Fibroblast of lung (primary cell): ENCODE results near the gene RET. TPM values are rescaled to one million over a fixed set of nuclear protein-coding genes. Genes with fewer than 3 reads are reported as not detected.
A peak's percentile ranks its signal among the peaks of the same experiment; 100 is the strongest.

ENCODE experiments used
- DNase-seq, 2 donors: peaks; one replicate each; pipeline versions ENCODE4 v3.0.0 to v3.0.0-alpha.2; 2010; ENCODE audit warnings: low read depth in 2 of 2
- H2AFZ ChIP-seq: 2 replicates; pipeline ENCODE4 v1.5.1; 2012; ENCODE audit warnings: low read length, control low read depth, inconsistent platforms
- H3K27ac ChIP-seq: 2 replicates; pipeline ENCODE4 v1.5.1; 2011; ENCODE audit warnings: low read length, control low read depth; ENCODE audit not compliant: insufficient read depth
- H3K27me3 ChIP-seq: 2 replicates; pipeline ENCODE4 v1.5.1; 2011; ENCODE audit warnings: mild to moderate bottlenecking, low read length; ENCODE audit not compliant: control insufficient read depth, insufficient read depth
- H3K36me3 ChIP-seq: 2 replicates; pipeline ENCODE4 v1.5.1; 2011; ENCODE audit warnings: low read length; ENCODE audit not compliant: control insufficient read depth, insufficient read depth
- H3K4me1 ChIP-seq: 2 replicates; pipeline ENCODE4 v1.5.1; 2011; ENCODE audit warnings: low read length; ENCODE audit not compliant: control insufficient read depth, insufficient read depth; ENCODE audit errors: extremely low read depth
- H3K4me2 ChIP-seq: 2 replicates; pipeline ENCODE4 v1.5.1; 2011; ENCODE audit warnings: low read length, control low read depth; ENCODE audit not compliant: insufficient read depth; ENCODE audit errors: extremely low read depth
- H3K4me3 ChIP-seq, 4 experiments: fragments of 200-600 bp in 1 of 4; sonication (generic) in 1 of 4; replicated peaks in 1 of 4; 2 replicates each; pipeline ENCODE4 v1.5.1; 2011 to 2016; ENCODE audit warnings: low read length in 4 of 4, low read depth in 3 of 4, mild to moderate bottlenecking in 3 of 4, control low read depth in 2 of 4, inconsistent platforms in 1 of 4, mixed read lengths in 1 of 4; ENCODE audit not compliant: insufficient read depth in 1 of 4; ENCODE audit errors: control extremely low read depth in 1 of 4
- H3K79me2 ChIP-seq: 2 replicates; pipeline ENCODE4 v1.5.1; 2012; ENCODE audit warnings: mild to moderate bottlenecking, low read length, inconsistent platforms; ENCODE audit not compliant: control insufficient read depth, insufficient read depth
- H3K9ac ChIP-seq: 2 replicates; pipeline ENCODE4 v1.5.1; 2011; ENCODE audit warnings: mild to moderate bottlenecking, low read length, control low read depth; ENCODE audit not compliant: insufficient read depth
- H3K9me3 ChIP-seq: 2 replicates; pipeline ENCODE4 v1.5.1; 2012; ENCODE audit warnings: low read depth, low read length; ENCODE audit not compliant: control insufficient read depth, insufficient read depth
- H4K20me1 ChIP-seq: 2 replicates; pipeline ENCODE4 v1.5.1; 2011; ENCODE audit warnings: low read length; ENCODE audit not compliant: control insufficient read depth, insufficient read depth; ENCODE audit errors: extremely low read depth
- EZH2 ChIP-seq: IDR thresholded peaks from 2 replicates; pipeline ENCODE4 v1.5.1; 2012; ENCODE audit warnings: low read length, control low read depth, mild to moderate bottlenecking; ENCODE audit errors: missing control alignments
- polyA minus RNA-seq: library from RNA; depleted of rRNA, polyadenylated mRNA; stranded (reverse); fragments of >200 nt; gene quantifications from 2 replicates; pipeline ENCODE4 v1.2.3, GENCODE V29; 2011; ENCODE audit warnings: low replicate concordance
- polyA plus RNA-seq, 2 donors: library from polyadenylated mRNA; depleted of rRNA in 1 of 2; stranded (reverse) in 1 of 2; unstranded in 1 of 2; fragments of >200 nt; gene quantifications; 2 replicates each; pipeline ENCODE4 v1.2.1, GENCODE V29; 2011 to 2012; ENCODE audit warnings: missing spikeins in 1 of 2
- total RNA-seq: library from RNA; depleted of rRNA; stranded (reverse); fragments of >200 nt; gene quantifications from 2 replicates; pipeline ENCODE4 v1.2.1, GENCODE V29; 2014
- TF ChIP-seq, protein P1 (sequence below), 2 donors: IDR thresholded peaks in 1 of 2; conservative IDR thresholded peaks in 1 of 2; 1 replicate in 1 of 2; 2 replicates in 1 of 2; pipeline ENCODE4 v1.5.1; 2011 to 2012; ENCODE audit warnings: low read length in 2 of 2, control low read depth in 1 of 2, inconsistent platforms in 1 of 2, low read depth in 1 of 2, mild to moderate bottlenecking in 1 of 2

Gene RET
- total RNA-seq (0.77 and 0.83 TPM in 2 replicates), polyA plus RNA-seq (0.08 and 0.28 TPM in 2 replicates), polyA minus RNA-seq (0.41 TPM in 1 of 2 replicates, not detected in the other)
- 0.26 and 0.35 TPM in 2 replicates for polyA plus RNA-seq (2012)

- H3K79me2 ChIP-seq = no peaks in the 10 kb centered on the region
- H3K27me3 ChIP-seq = peaks cover 6% of the 10 kb centered on the region
- no peaks in the 10 kb centered on the region for H3K9me3 ChIP-seq
- H3K4me1 ChIP-seq = no peaks in the 10 kb centered on the region
- no peak within 1 kb of the TSS for H2AFZ ChIP-seq
- no peak within 1 kb of the TSS for H3K9ac ChIP-seq
- no peaks in the 10 kb centered on the region for H4K20me1 ChIP-seq
- peak within 1 kb of the TSS; percentile 68 for H3K4me2 ChIP-seq
- no peak within 1 kb of the TSS for H3K27ac ChIP-seq
- DNase-seq = no peak
- no peaks in the 10 kb centered on the region for H3K36me3 ChIP-seq
- H3K4me3 ChIP-seq = peak within 1 kb of the TSS in 3 of 4 experiments; percentile 9 to 38 (median 35)
- no peak for TF ChIP-seq EZH2
- TF ChIP-seq, protein P1, sequence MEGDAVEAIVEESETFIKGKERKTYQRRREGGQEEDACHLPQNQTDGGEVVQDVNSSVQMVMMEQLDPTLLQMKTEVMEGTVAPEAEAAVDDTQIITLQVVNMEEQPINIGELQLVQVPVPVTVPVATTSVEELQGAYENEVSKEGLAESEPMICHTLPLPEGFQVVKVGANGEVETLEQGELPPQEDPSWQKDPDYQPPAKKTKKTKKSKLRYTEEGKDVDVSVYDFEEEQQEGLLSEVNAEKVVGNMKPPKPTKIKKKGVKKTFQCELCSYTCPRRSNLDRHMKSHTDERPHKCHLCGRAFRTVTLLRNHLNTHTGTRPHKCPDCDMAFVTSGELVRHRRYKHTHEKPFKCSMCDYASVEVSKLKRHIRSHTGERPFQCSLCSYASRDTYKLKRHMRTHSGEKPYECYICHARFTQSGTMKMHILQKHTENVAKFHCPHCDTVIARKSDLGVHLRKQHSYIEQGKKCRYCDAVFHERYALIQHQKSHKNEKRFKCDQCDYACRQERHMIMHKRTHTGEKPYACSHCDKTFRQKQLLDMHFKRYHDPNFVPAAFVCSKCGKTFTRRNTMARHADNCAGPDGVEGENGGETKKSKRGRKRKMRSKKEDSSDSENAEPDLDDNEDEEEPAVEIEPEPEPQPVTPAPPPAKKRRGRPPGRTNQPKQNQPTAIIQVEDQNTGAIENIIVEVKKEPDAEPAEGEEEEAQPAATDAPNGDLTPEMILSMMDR (conservative IDR thresholded peaks at IDR 0.05 in 1 of 2, IDR thresholded peaks at IDR 0.05 in 1 of 2; ENCODE audit: low read depth in 1 of 2, low read length in 2 of 2) = no peak
These were observed at the start of gene RET for GRCh38 chr10:43076876-43077420. TSS of gene RET (plus strand) at chr10:43077069. CDS start at chr10:43077259, 190 bp downstream.

GRCh38 chr10:43027331-43027955, 49.4 kb upstream of the RET start:
- Histone ChIP-seq H3K4me2 (no peak overlapping the region), H3K27ac (no peak overlapping the region), H3K9ac (no peak overlapping the region), H3K4me3 (no peak overlapping the region), H3K9me3 (no peaks in the 10 kb centered on the region), H3K27me3 (no peaks in the 10 kb centered on the region), H3K4me1 (no peaks in the 10 kb centered on the region), H3K36me3 (no peaks in the 10 kb centered on the region), H4K20me1 (no peaks in the 10 kb centered on the region), H2AFZ (no peak overlapping the region), H3K79me2 (no peaks in the 10 kb centered on the region)
- TF ChIP-seq, protein P1 (conservative IDR thresholded peaks at IDR 0.05 in 1 of 2, IDR thresholded peaks at IDR 0.05 in 1 of 2; ENCODE audit: low read depth in 1 of 2, low read length in 2 of 2) = no peak
- no peak for TF ChIP-seq EZH2
- no peak for DNase-seq

GRCh38 chr10:43028143-43028542, 48.7 kb upstream of the RET start:
- H3K27ac ChIP-seq = no peak overlapping the region
- H2AFZ ChIP-seq = no peak overlapping the region
- H3K9ac ChIP-seq = no peak overlapping the region
- H3K36me3 ChIP-seq = no peaks in the 10 kb centered on the region
- H3K9me3 ChIP-seq = no peaks in the 10 kb centered on the region
- H3K4me3 ChIP-seq = no peak overlapping the region
- H3K27me3 ChIP-seq = no peaks in the 10 kb centered on the region
- H3K79me2 ChIP-seq = no peaks in the 10 kb centered on the region
- no peaks in the 10 kb centered on the region for H4K20me1 ChIP-seq
- no peak overlapping the region for H3K4me2 ChIP-seq
- TF ChIP-seq, protein P1 (conservative IDR thresholded peaks at IDR 0.05 in 1 of 2, IDR thresholded peaks at IDR 0.05 in 1 of 2; ENCODE audit: low read depth in 1 of 2, low read length in 2 of 2) = no peak
- TF ChIP-seq EZH2 = no peak
- DNase-seq = no peak
- no peaks in the 10 kb centered on the region for H3K4me1 ChIP-seq
